HG03520 (cell line): ENCODE measurements around the gene ZIC5.

Source experiments
- ATAC-seq: cut with Tn5 transposase; IDR thresholded peaks from one replicate; pipeline ENCODE4 v1.9.1; 2021; ENCODE audit warnings: mild to moderate bottlenecking, moderate library complexity; ENCODE audit not compliant: unreplicated experiment

ZIC5 gene

DNA sequence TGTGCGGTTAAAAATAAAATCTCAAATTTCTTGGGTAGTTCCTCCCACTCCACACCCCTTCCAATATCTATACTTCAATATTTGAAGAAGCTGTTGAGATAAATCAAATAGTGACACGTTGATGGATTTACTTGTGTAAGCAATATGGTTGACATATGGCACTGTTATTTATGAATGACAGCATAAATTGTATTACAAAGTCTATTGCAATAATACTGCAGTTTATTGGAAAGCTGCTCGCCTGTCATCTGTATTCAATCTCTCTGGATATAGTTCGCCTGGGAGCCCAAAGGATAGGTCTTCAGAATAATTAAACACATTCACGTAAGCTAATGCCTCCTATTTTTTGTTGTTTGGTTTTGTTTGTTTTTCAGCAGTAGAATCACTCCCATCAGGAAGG is 5.0 kb upstream of the ZIC5 start:
- no peak for ATAC-seq

DNA sequence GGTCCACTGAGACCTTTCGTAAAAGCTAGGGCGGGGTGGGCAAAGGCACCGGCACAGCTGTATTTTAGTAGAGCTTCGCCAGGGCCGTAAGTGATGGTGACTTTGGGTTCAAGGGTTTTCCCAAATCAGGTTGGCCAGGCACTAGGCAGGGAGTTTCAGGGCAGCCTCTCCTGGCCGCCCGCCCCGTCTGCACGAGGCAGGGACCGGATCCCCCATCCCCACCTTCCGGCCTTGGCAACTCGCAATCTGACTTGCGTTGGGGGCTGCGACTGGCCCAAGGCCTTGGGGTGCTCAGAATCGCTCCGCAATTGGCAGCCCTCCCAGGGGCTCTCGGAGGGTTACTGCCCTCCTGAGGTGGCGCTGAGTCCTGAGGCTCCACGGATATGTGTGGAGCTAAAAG is 4.1 kb upstream of the ZIC5 start:
- no peak for ATAC-seq

DNA sequence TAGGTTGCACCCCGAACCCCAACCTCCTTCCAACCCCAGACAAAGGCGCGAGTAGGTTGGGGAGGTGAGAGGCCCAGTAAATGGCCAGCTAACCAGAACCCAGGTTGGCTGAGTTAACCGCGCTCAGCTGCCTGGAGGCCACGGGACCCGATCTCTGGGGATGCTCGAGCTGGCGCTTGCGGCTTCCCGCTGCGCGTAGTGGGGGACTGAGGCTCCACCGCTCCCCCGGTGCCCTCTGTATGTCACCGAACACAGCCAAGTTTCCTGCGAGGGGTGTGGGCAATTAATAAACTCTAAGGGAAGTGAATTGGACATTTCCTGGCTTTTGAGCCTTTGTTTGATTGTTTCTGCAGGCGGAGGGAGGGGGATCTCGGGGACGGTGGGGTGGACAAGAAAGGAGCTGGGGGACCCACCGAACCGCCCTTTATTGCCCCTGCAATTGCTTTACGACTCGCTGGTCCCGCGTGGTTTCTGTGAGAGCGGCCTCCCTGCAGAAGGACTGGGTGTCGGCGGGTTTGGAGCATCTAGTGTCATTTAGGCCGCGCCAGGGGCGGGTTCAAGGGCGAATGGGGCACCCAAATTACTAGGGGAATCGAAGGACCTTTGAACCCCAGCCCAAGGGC is 3.5 kb upstream of the ZIC5 start:
- no peak for ATAC-seq

GRCh38 chr13:99974296-99974938 is 2.9 kb upstream of the ZIC5 start:
- no peak for ATAC-seq

DNA sequence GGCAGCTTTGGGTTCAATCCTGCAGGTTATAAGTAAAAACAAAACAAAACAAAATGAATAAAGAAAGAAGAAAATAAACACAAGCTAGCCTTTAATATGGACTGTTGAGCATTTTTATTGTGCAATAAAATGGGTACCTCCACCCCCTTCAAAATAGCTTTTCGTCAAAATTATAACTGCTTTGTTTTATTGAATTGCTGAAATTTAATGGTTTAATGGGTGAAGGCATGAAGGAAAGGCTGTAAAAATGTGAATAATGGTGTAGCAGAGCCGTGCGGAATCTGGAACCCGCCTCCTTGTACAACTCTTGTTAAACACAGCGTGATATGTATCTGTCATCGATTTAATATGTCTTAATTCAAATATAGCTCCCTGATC is 2.2 kb upstream of the ZIC5 start:
- no peak for ATAC-seq

DNA sequence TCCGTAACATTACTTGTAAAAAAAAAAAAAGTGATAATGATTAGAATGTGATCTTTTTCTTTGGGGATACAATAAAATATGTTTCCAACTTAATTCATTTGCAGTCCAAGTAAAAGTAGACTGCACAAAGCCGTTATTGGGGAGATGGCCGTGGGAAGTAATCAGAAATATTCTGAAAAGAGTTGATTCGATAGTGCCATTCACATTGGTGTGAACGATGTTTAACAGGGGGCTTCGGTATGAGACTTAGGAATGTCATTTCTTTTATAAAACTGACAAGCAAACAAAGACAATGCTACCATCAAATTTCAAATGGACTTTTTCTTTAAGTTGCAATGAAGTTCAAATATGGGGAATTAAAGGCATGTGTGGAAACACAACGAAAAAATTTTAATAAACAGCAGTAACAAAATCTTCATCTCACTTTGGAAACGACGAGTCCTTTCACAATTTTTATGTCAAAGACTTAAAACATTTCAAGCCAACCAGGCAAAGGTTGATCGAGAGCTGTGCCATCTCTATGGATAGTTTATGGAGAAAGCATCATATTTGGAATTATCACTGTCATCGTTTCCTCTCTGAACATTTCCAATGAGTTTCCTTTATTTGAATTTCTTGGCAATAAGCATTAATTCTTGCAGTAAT is 1.7 kb upstream of the ZIC5 start:
- no peak for ATAC-seq

GRCh38 chr13:99972190-99972731 is 694 bp upstream of the ZIC5 start:
- no peak for ATAC-seq

GRCh38 chr13:99970651-99971575 is 654 bp downstream of the ZIC5 start:
- no peak for ATAC-seq

DNA sequence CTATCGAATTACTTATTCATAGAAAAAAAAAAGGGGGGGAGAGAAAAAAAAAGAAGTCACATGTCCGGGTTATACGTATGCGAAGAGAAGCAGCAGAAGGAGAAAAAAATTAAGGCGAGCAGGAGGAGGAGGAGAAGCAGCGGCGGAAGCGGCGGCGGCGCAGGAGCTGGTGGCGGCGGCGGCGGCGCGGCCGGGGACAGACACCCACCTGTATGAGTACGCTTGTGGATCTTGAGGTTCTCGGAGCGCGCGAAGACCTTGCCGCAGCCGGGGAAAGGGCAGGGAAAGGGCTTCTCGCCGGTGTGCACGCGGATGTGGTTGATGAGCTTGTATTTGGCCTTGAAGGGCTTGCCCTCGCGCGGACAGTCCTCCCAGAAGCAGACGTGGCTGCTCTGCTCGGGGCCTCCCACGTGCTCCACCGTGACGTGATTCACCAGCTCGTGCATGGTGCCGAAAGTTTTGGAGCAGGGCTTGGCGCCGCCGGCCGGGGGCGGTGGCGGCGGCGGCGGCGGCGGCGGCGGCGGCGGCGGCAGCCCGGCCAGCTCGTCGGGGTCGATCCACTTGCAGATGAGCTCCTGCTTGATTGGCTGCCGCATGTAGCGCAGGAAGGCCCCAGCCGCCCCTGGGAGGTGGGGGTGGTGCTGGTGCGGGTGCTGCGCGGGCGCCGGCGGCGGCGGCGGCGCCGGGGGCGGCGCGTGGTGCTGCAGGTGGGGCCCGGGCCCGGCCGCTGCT is 1.5 kb downstream of the ZIC5 start:
- ATAC-seq, result no peak

DNA sequence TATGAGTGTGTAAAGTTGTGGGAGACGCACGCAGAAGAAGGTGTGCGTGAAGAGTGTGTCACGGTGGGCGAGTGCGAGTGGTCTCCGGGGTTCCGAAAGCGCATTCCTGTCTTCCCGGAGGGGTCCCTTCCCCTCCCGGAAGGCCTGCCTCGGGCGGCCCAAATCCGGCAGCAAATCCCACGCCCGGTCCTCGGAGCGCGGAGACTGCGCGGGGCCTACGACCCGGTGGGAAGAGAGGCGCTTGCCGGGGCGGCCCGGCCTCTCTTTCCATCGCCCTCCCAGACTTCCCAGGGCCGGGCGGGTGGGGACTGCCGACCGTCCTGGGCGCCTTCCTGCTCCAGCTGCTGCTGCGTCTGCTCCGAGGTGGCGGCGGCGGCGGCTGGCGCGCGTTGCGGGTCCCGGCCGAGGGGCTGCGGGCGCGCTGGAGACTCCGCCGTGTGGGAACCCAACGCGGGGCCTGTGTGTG is 2.1 kb downstream of the ZIC5 start:
- ATAC-seq, result no peak

- ATAC-seq, result no peak
Measured at GRCh38 chr13:99968521-99969452, 2.8 kb downstream of the ZIC5 start.

DNA sequence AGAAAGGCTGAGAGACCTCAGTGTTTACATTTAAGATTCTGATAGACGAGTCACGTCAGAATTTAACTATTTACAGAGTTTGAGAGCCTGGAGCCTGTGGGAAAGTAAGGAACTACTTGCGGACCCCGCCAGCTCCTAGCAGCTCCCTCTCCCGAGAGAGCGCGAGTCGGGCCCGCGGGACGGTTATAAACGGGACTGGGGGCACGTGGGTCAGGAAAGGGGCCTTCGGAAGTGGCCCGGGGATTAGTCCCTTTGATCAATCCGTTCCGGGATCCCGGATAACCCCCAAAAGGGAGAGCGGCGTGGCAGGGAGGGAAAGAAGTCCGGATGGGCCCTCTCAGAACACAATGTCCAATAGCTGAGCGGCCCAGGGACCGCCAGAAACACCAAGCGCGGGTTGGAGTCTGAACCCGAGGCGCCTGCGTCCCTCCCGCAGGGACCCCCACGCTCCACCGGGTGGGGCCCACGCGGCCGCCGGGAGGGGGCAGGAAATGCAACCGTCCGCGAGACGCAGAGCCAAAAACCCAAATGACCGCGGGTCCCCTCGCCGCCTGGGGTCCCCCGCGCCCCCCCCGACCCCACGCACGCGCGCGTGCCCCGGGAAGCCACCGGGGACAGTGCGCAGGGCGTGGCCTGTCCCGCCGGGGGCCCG is 3.6 kb downstream of the ZIC5 start:
- ATAC-seq, result no peak

DNA sequence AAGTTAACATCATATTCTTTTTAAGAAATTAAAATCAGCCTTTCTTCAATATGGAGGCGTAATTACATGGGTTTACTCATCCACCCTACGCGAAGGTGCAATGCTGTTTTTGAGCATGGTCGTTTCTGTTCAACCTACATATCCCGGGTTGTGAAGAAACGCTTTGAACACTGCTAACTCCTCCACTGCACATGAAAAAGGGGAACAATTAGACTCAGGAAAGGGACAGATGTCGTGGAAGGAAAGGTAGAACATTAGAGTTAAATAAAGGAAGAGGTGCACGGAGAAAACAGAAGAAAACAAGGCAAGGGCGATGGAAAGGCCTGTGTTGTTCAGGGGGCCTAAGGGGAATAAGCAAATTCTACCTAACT is 4.1 kb downstream of the ZIC5 start:
- ATAC-seq, result no peak

- no peak for ATAC-seq
Measured at GRCh38 chr13:99966064-99966805, 5.3 kb downstream of the ZIC5 start.

GRCh38 chr13:99965329-99966000 is 6.1 kb downstream of the ZIC5 start:
- no peak for ATAC-seq

DNA sequence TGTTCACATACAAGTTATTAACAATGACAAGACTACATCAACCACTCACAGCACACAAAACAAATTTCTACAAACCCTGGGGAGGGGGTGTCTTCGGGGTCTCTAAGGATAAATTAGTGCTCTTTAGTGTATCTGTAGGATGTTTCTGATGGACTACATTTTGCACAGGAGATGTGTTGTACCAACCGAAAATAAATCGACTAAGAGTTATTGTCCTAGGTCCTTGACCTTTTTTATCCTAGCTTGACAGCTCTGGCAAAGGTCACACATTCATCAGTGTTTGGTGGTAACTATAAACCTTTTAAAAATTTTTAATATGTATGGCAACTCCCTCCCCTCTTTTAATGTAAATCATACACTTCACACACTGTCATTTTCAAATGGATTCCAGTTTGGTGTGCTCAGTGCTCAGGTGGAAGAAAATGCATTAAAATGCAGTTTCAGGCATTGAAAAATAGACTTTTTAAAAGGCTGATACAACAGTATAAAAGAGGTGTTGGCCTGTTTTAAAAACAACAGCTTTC is 7.7 kb downstream of the ZIC5 start:
- no peak for ATAC-seq

DNA sequence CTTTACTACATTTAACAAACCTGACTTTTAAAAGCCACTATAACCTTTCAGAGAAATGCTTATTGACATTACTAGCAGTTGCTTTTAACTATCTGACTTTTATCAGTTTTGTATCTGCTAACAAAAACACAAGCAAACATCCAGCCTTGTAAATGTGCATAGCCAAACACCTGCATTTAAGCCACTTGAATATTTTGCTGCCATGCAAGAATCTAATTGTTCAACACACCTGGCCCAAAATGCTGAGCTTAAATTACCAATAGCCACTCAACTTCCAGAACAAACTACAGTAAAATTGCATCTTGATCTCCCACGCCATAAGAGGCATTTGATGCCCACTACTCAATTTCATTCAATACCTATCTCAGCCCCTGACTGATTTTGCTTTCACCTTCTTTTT is 9.3 kb downstream of the ZIC5 start:
- ATAC-seq, result no peak
